Subcutaneous adipose tissue (tissue), 4 donors: ENCODE data around the gene PSMA6. TPM values are rescaled to one million over a fixed set of nuclear protein-coding genes. Genes with fewer than 3 reads are reported as not detected.

Source experiments
- CTCF ChIP-seq: fragments of 450-650 bp; IDR thresholded peaks from one replicate; pipeline ENCODE4 v1.5.1; 2016; ENCODE audit warnings: low read depth, mild to moderate bottlenecking, control low read depth, antibody characterized with exemption, moderate library complexity
- total RNA-seq, 4 donors: library from RNA; depleted of rRNA; stranded (reverse); fragments of >200 nt; gene quantifications; one replicate each; pipeline ENCODE4 v1.1.0, GENCODE V29; 2016

The PSMA6 gene
- total RNA-seq, 4 donors from 2014 or later, result 158 to 210 (median 166) TPM

- TF ChIP-seq CTCF, result no peak
Observed at GRCh38 chr14:35362450-35362849, 70.3 kb downstream of the PSMA6 start.

- TF ChIP-seq CTCF, result no peak
Observed at GRCh38 chr14:35362911-35363374, 70.8 kb downstream of the PSMA6 start.

GRCh38 chr14:35365130-35366055 is 73.2 kb downstream of the PSMA6 start:
- no peak for TF ChIP-seq CTCF

GRCh38 chr14:35366056-35366451 is 73.9 kb downstream of the PSMA6 start:
- TF ChIP-seq CTCF, result no peak

GRCh38 chr14:35366521-35366976 is 74.4 kb downstream of the PSMA6 start:
- no peak for TF ChIP-seq CTCF

GRCh38 chr14:35367056-35367372 is 74.8 kb downstream of the PSMA6 start:
- no peak for TF ChIP-seq CTCF

Other genes starting within 250 kb of the PSMA6 start
- 10 to 100 TPM; 23.3 to 58.6 (median 40.5) TPM for gene FAM177A1, start 246.1 kb upstream of the PSMA6 start, total RNA-seq
- 10 to 100 TPM; 26.9 to 50.2 (median 30.4) TPM for gene PPP2R3C, start 170.4 kb upstream of the PSMA6 start, total RNA-seq
- gene PRORP, start 169.8 kb upstream of the PSMA6 start, total RNA-seq, result 10 to 100 TPM; 15.6 to 27.4 (median 22.1) TPM
- gene NFKBIA, start 112.4 kb downstream of the PSMA6 start, total RNA-seq, result 100 to 1,000 TPM; 238 to 708 (median 364) TPM
- not detected for gene INSM2, start 241.8 kb downstream of the PSMA6 start, total RNA-seq